NB4 (cell line): Measurements from ENCODE around the gene SPTSSA.

Experiments
- DNase-seq: peaks from one replicate; pipeline ENCODE4 v3.0.0; 2010; ENCODE audit warnings: low read depth
- H3K4me3 ChIP-seq: one replicate; pipeline ENCODE4 v1.5.1; 2011; ENCODE audit warnings: mild to moderate bottlenecking, low read depth, low read length, moderate library complexity
- CTCF ChIP-seq: IDR thresholded peaks from one replicate; pipeline ENCODE4 v1.5.1; 2012; ENCODE audit warnings: low read depth, low read length
- MYC ChIP-seq: IDR thresholded peaks from 2 replicates; pipeline ENCODE4 v1.6.1; 2011; ENCODE audit warnings: low read depth, low read length
- POLR2A ChIP-seq: IDR thresholded peaks from 2 replicates; pipeline ENCODE4 v1.6.1; 2011; ENCODE audit warnings: mild to moderate bottlenecking; ENCODE audit not compliant: insufficient read length; ENCODE audit errors: extremely low read depth
- TF ChIP-seq, protein P1 (sequence below): IDR thresholded peaks from 2 replicates; pipeline ENCODE4 v1.6.1; 2011; ENCODE audit warnings: low read depth, low read length

SPTSSA gene

DNA sequence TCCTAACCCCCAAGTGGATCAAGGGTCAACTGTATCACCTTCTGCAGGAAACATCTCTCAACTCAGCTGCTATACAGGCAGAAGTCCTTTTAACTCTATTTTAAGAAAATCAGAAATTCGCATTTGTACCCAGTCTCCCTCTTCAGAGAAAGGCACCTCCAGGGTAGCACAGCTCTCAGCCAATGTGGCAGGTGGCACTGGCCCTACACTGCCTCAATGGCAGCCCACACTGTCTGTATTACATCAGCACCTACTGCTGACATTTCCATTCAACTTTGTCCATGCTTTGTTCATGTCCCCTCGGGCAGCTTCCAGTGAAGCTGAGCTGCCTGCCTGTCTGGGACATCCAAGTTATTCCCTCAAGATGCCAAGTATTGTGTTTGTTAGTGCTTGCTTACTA is 8.8 kb downstream of the SPTSSA start:
- no peak for DNase-seq
- H3K4me3 ChIP-seq, result no peak overlapping the region
- TF ChIP-seq MYC, result no peak
- TF ChIP-seq, protein P1, sequence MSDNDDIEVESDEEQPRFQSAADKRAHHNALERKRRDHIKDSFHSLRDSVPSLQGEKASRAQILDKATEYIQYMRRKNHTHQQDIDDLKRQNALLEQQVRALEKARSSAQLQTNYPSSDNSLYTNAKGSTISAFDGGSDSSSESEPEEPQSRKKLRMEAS, result no peak
- TF ChIP-seq CTCF, result no peak
- no peak for TF ChIP-seq POLR2A

GRCh38 chr14:34452258-34452822 is 9.7 kb downstream of the SPTSSA start:
- H3K4me3 ChIP-seq, result no peak overlapping the region
- no peak for TF ChIP-seq MYC
- no peak for TF ChIP-seq POLR2A
- TF ChIP-seq CTCF, result no peak
- TF ChIP-seq, protein P1, result no peak
- no peak for DNase-seq

DNA sequence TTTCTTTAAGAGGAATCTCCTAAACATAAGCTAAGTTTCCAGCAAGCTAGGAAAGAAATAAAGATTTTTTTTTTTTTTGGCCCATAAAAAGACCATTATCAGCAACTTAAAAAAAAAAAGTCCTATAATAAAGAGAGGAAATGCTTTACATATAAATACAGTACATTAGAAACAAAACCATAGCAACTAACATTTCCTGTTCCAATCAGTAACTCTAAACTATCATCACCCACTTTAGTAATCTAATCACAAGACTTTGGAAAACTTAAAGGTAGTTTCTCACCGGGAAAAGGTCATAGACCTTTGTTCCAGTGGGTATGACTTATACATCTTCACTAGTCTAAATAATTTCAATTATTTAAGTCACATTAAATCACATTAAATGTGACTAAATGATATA is 11.1 kb downstream of the SPTSSA start:
- no peak overlapping the region for H3K4me3 ChIP-seq
- no peak for TF ChIP-seq MYC
- TF ChIP-seq, protein P1, result no peak
- no peak for TF ChIP-seq POLR2A
- no peak for DNase-seq

DNA sequence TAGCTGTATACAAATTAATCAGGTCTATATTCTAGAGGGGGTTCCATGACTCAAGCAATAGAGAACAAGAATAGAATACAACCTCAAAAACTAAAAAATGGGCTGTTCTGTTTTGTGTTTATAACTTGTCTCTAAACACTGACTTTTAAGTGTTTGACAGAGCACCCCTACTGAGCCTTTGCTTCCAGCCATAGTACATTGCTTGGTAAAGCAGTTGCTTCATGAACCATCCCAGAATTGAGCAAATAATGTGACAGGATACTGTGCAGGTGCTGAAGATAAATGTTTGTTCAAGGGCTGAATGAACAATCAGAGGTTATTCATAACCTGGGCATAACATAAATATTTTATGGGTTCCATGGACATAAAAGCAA is 11.5 kb downstream of the SPTSSA start:
- TF ChIP-seq MYC (no peak), CTCF (no peak), POLR2A (no peak)
- TF ChIP-seq, protein P1, result no peak
- no peak for DNase-seq
- H3K4me3 ChIP-seq, result no peak overlapping the region

GRCh38 chr14:34449819-34450541 is 12.1 kb downstream of the SPTSSA start:
- no peak for DNase-seq
- no peak for TF ChIP-seq CTCF
- TF ChIP-seq, protein P1, result no peak
- no peak for TF ChIP-seq POLR2A
- no peak for TF ChIP-seq MYC
- H3K4me3 ChIP-seq, result no peak overlapping the region

DNA sequence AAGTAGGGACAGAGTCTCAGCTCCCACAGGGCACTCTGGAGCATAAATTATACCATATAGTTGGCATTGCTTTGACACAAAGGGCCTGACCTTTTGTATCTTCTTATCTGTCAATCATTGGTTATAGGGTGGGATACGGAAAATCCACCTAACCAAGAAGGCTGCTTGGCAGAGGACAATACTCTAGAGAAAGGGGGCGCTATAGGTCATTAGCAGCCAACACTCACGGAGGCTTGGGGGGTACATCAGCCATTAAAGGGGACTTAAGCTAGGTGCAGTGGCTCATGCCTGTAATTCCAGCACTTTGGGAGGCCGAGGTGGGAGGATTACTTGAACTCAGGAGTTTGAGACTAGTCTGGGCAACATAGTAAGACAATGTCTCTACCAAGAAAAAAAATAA is 22.9 kb downstream of the SPTSSA start:
- TF ChIP-seq MYC, result no peak
- DNase-seq, result no peak
- H3K4me3 ChIP-seq, result no peak overlapping the region

- DNase-seq, result no peak
- TF ChIP-seq POLR2A, result no peak
- TF ChIP-seq MYC, result no peak
- TF ChIP-seq, protein P1, result no peak
- TF ChIP-seq CTCF, result no peak
Measured at GRCh38 chr14:34438438-34438837, 23.6 kb downstream of the SPTSSA start.

More at GRCh38 chr14:34438438-34438837, 23.6 kb downstream of the SPTSSA start:
- H3K4me3 ChIP-seq, result no peak overlapping the region
